ENCODE data around the gene IL15.
"Not testable (repeated sequence)": the region's sequence is repeated elsewhere in the genome, so short reads cannot be mapped to it uniquely, and the experiment has no call there.

The IL15 gene

DNA sequence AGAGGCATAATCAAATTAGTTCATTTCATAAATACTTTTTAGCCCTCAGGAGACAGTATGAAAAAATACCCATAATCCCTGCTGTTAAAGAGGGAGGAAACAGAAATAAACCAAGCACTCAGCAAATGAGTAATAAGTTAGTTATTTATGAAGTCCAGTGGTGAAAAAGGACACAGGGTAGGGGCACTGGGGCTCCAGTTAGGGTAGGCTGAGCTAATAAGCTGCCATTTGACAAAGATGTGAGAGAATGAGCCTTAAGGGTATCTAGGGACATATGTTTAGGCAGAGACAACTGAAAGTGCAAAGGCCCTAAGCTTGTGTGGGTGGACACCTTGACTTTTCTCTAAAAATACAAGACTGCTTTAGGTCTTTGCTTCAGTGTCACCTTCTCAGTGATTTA is 94.4 kb downstream of the IL15 start:
- no peak overlapping the region for H3K9ac ChIP-seq (ENCODE audit: low read length)
- H3K4me1 ChIP-seq (ENCODE audit: low read length), result peaks cover 3% of the 10 kb centered on the region; the same call in 1 of the 2 replicates
- H2AFZ ChIP-seq (ENCODE audit: low read depth, low read length), result peak overlapping the region; percentile 10; the same call in 1 of the 2 replicates
- H3K79me2 ChIP-seq (ENCODE audit: low read length), result no peaks in the 10 kb centered on the region
- no peak overlapping the region for H3K4me3 ChIP-seq (ENCODE audit: low read length)
- no peaks in the 10 kb centered on the region for H3K36me3 ChIP-seq (replicated peaks; ENCODE audit: low read depth, low read length)
- H3K27ac ChIP-seq (ENCODE audit: low read length), result no peak overlapping the region
- H4K20me1 ChIP-seq (ENCODE audit: insufficient read depth, low read length), result no peaks in the 10 kb centered on the region
- H3K27me3 ChIP-seq (ENCODE audit: low read depth, low read length), result no peaks in the 10 kb centered on the region
- no peak overlapping the region for H3K4me2 ChIP-seq (ENCODE audit: low read length)
- no peaks in the 10 kb centered on the region for H3K9me3 ChIP-seq (ENCODE audit: insufficient read depth, low read length)
- TF ChIP-seq EZH2phosphoT487 (IDR thresholded peaks at IDR 0.05; ENCODE audit: low read depth), result no peak
- TF ChIP-seq, protein P1, sequence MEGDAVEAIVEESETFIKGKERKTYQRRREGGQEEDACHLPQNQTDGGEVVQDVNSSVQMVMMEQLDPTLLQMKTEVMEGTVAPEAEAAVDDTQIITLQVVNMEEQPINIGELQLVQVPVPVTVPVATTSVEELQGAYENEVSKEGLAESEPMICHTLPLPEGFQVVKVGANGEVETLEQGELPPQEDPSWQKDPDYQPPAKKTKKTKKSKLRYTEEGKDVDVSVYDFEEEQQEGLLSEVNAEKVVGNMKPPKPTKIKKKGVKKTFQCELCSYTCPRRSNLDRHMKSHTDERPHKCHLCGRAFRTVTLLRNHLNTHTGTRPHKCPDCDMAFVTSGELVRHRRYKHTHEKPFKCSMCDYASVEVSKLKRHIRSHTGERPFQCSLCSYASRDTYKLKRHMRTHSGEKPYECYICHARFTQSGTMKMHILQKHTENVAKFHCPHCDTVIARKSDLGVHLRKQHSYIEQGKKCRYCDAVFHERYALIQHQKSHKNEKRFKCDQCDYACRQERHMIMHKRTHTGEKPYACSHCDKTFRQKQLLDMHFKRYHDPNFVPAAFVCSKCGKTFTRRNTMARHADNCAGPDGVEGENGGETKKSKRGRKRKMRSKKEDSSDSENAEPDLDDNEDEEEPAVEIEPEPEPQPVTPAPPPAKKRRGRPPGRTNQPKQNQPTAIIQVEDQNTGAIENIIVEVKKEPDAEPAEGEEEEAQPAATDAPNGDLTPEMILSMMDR (IDR thresholded peaks at IDR 0.05; ENCODE audit: low read depth, low read length), result no peak

GRCh38 chr4:141731481-141731880 is 95.1 kb downstream of the IL15 start:
- Histone ChIP-seq H3K79me2 (ENCODE audit: low read length) (no peaks in the 10 kb centered on the region), H3K27ac (ENCODE audit: low read length) (no peak overlapping the region), H4K20me1 (ENCODE audit: insufficient read depth, low read length) (no peaks in the 10 kb centered on the region), H3K27me3 (ENCODE audit: low read depth, low read length) (no peaks in the 10 kb centered on the region), H3K4me1 (ENCODE audit: low read length) (no peaks in the 10 kb centered on the region), H3K9ac (ENCODE audit: low read length) (no peak overlapping the region), H3K36me3 (replicated peaks; ENCODE audit: low read depth, low read length) (no peaks in the 10 kb centered on the region), H3K4me3 (ENCODE audit: low read length) (no peak overlapping the region), H3K4me2 (ENCODE audit: low read length) (no peak overlapping the region), H3K9me3 (ENCODE audit: insufficient read depth, low read length) (no peaks in the 10 kb centered on the region), H2AFZ (ENCODE audit: low read depth, low read length) (no peak overlapping the region)
- TF ChIP-seq, protein P1 (IDR thresholded peaks at IDR 0.05; ENCODE audit: low read depth, low read length), result no peak
- no peak for TF ChIP-seq EZH2phosphoT487 (IDR thresholded peaks at IDR 0.05; ENCODE audit: low read depth)

DNA sequence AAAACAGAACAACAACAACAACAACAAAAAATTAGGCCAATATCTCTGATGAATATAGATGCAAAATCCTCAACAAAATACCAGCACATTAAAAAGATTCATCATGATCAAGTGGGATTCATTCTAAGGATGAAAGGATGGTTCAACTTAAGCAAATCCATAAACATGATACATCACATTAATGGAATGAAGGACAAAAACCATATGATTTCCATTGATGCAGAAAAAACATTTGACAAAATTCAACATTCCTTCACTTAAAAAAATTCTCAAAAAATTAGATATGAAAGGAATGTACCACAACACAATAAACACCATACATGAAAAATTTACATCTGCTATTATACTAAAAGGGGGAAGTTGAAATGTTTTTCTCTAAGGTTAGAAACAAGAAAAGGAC is 103.3 kb downstream of the IL15 start:
- Histone ChIP-seq H3K9ac (ENCODE audit: low read length) (no peak overlapping the region), H3K4me2 (ENCODE audit: low read length) (no peak overlapping the region), H3K4me3 (ENCODE audit: low read length) (no peak overlapping the region), H2AFZ (ENCODE audit: low read depth, low read length) (no peak overlapping the region), H3K27me3 (ENCODE audit: low read depth, low read length) (no peaks in the 10 kb centered on the region), H3K9me3 (ENCODE audit: insufficient read depth, low read length) (0 out of 2 replicates have a peak, but pooled peaks cover 5% of the 10 kb centered on the region), H3K4me1 (ENCODE audit: low read length) (no peaks in the 10 kb centered on the region), H3K79me2 (ENCODE audit: low read length) (no peaks in the 10 kb centered on the region), H3K27ac (ENCODE audit: low read length) (no peak overlapping the region), H4K20me1 (ENCODE audit: insufficient read depth, low read length) (no peaks in the 10 kb centered on the region), H3K36me3 (replicated peaks; ENCODE audit: low read depth, low read length) (no peaks in the 10 kb centered on the region)
- TF ChIP-seq, protein P1 (IDR thresholded peaks at IDR 0.05; ENCODE audit: low read depth, low read length), result no peak
- no peak for TF ChIP-seq EZH2phosphoT487 (IDR thresholded peaks at IDR 0.05; ENCODE audit: low read depth)

- no peak overlapping the region for H3K4me2 ChIP-seq (ENCODE audit: low read length)
- no peaks in the 10 kb centered on the region for H3K9me3 ChIP-seq (ENCODE audit: insufficient read depth, low read length)
- TF ChIP-seq, protein P1 (IDR thresholded peaks at IDR 0.05; ENCODE audit: low read depth, low read length), result no peak
- TF ChIP-seq EZH2phosphoT487 (IDR thresholded peaks at IDR 0.05; ENCODE audit: low read depth), result no peak
- no peaks in the 10 kb centered on the region for H4K20me1 ChIP-seq (ENCODE audit: insufficient read depth, low read length)
- H3K27ac ChIP-seq (ENCODE audit: low read length), result no peak overlapping the region
- H2AFZ ChIP-seq (ENCODE audit: low read depth, low read length), result no peak overlapping the region
- no peak overlapping the region for H3K9ac ChIP-seq (ENCODE audit: low read length)
- H3K79me2 ChIP-seq (ENCODE audit: low read length), result no peaks in the 10 kb centered on the region
- H3K4me1 ChIP-seq (ENCODE audit: low read length), result no peaks in the 10 kb centered on the region
- H3K4me3 ChIP-seq (ENCODE audit: low read length), result no peak overlapping the region
- H3K27me3 ChIP-seq (ENCODE audit: low read depth, low read length), result no peaks in the 10 kb centered on the region
- no peaks in the 10 kb centered on the region for H3K36me3 ChIP-seq (replicated peaks; ENCODE audit: low read depth, low read length)
These were observed 109.6 kb downstream of the IL15 start for GRCh38 chr4:141746026-141746425.

DNA sequence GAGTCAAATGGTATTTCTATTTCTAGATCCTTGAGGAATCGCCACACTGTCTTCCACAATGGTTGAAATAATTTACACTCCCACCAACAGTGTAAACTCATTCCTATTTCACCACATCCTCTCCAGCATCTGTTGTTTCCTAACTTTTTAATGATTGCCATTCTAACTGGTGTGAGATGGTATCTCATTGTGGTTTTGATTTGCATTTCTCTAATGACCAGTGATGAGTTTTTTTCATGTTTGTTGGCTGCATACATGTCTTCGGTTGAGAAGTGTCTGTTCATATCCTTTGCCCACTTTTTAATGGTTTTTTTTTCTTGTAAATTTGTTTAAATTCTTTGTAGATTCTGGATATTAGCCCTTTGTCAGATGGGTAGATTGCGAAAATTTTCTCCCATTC is 115.4 kb downstream of the IL15 start:
- not testable (repeated sequence) for H3K27me3 ChIP-seq (ENCODE audit: low read depth, low read length); H2AFZ ChIP-seq (ENCODE audit: low read depth, low read length); H3K4me1 ChIP-seq (ENCODE audit: low read length); H3K4me2 ChIP-seq (ENCODE audit: low read length); H3K36me3 ChIP-seq (replicated peaks; ENCODE audit: low read depth, low read length); H3K9me3 ChIP-seq (ENCODE audit: insufficient read depth, low read length); H3K79me2 ChIP-seq (ENCODE audit: low read length); H3K9ac ChIP-seq (ENCODE audit: low read length); H3K4me3 ChIP-seq (ENCODE audit: low read length); H4K20me1 ChIP-seq (ENCODE audit: insufficient read depth, low read length); H3K27ac ChIP-seq (ENCODE audit: low read length)
